H1 (cell line): ENCODE results near the gene OBSCN. TPM values are rescaled to one million over a fixed set of nuclear protein-coding genes. Genes with fewer than 3 reads are reported as not detected.

Experiments used
- CEBPB ChIP-seq: IDR thresholded peaks from 2 replicates; pipeline ENCODE4 v1.6.1; 2012; ENCODE audit warnings: low read depth, low read length
- MAFK ChIP-seq: IDR thresholded peaks from 2 replicates; pipeline ENCODE4 v1.6.1; 2012; ENCODE audit warnings: low read depth, mild to moderate bottlenecking, improper control_type of control experiment, low read length
- RAD21 ChIP-seq, 2 experiments: IDR thresholded peaks in 1 of 2; conservative IDR thresholded peaks in 1 of 2; 2 replicates each; pipeline ENCODE4 v1.6.1; 2011; ENCODE audit warnings: low read depth in 2 of 2, low read length in 2 of 2, improper control_type of control experiment in 1 of 2, inconsistent platforms in 1 of 2, mild to moderate bottlenecking in 1 of 2, moderate library complexity in 1 of 2
- SRF ChIP-seq: IDR thresholded peaks from 2 replicates; pipeline ENCODE4 v1.6.1; 2011; ENCODE audit warnings: mild to moderate bottlenecking, low read depth, low read length, moderate library complexity
- TCF12 ChIP-seq: IDR thresholded peaks from 2 replicates; pipeline ENCODE4 v1.6.1; 2011; ENCODE audit warnings: low read depth, mild to moderate bottlenecking, low read length
- polyA plus RNA-seq, 7 experiments: library from polyadenylated mRNA; depleted of rRNA in 3 of 7; stranded (reverse) in 5 of 7; unstranded in 2 of 7; fragments of >200 nt in 5 of 7; fragments of 200-250 nt in 2 of 7; gene quantifications; 1 replicate in 5 of 7; 2 replicates in 1 of 7; 4 replicates in 1 of 7; pipeline versions ENCODE4 v1.2.1 to v1.2.3, GENCODE V29; 2011 to 2013; ENCODE audit warnings: missing spikeins in 2 of 7, mixed read lengths in 2 of 7
- total RNA-seq: library from RNA; stranded (reverse); fragmentation: NEBNext Ultra II Directional; extraction: Animal tissue kit (Norgen Biotek cat#: 25700); gene quantifications from 2 replicates; pipeline ENCODE4 v1.2.1, GENCODE V29; 2021
- TF ChIP-seq, protein P1 (sequence below): IDR thresholded peaks from 2 replicates; pipeline ENCODE4 v1.6.1; 2012; ENCODE audit warnings: inconsistent platforms

Gene OBSCN
- total and polyA plus RNA-seq, 2 of the 8 experiments (the other 6 are each of a cell fraction or from before 2014, with no cell fraction given), result 7.5 to 28.4 TPM

DNA sequence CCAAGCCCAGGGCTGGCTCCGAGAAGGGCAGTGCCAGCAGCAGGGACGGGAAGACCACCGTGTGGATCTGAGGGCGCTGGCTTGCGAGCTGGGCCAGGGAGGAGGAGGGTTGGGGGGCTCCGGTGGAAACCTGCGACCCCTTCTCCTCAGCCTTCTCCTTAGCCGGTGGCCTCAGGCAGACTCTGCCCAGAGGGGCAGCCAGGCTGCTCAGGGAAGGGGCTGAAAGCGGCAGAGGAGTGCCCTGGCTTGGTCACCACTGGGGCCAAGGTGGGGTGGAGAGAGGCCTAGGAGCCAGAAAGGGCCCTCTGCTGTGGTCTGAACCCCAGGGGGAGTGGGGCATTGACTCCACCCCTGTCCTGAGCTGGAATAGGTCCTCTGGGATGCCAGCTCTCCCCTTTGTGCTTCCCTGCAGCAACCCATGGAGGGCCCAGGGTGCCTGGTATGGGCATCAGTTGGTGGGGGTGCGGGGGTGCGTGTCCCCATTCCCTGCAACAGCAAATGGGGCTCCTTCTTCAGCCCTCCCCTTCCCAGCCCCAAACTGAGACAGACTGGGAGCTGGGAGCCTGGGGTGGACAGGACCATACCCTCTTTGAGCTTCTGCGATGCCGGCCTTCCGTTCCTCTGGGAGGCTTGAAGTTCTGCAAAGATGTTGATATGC is 48.7 kb upstream of the OBSCN start (continued):
- TF ChIP-seq MAFK, result no peak
- TF ChIP-seq, protein P1, sequence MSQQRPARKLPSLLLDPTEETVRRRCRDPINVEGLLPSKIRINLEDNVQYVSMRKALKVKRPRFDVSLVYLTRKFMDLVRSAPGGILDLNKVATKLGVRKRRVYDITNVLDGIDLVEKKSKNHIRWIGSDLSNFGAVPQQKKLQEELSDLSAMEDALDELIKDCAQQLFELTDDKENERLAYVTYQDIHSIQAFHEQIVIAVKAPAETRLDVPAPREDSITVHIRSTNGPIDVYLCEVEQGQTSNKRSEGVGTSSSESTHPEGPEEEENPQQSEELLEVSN, result no peak
- TF ChIP-seq TCF12, result no peak
- no peak for TF ChIP-seq CEBPB
- no peak for TF ChIP-seq SRF
- no peak for TF ChIP-seq RAD21 (IDR thresholded peaks at IDR 0.05 in 1 of 2, conservative IDR thresholded peaks at IDR 0.05 in 1 of 2; ENCODE audit: low read depth in 2 of 2, low read length in 2 of 2)
